GM21381 (cell line): ENCODE data around the gene PSMB10.
"Not testable (repeated sequence)": the region's sequence is repeated elsewhere in the genome, so short reads cannot be mapped to it uniquely, and the experiment has no call there.

Source experiments
- ATAC-seq: cut with Tn5 transposase; IDR thresholded peaks from one replicate; pipeline ENCODE4 v1.9.1; 2021; ENCODE audit warnings: mild to moderate bottlenecking, moderate library complexity; ENCODE audit not compliant: unreplicated experiment

Gene PSMB10

DNA sequence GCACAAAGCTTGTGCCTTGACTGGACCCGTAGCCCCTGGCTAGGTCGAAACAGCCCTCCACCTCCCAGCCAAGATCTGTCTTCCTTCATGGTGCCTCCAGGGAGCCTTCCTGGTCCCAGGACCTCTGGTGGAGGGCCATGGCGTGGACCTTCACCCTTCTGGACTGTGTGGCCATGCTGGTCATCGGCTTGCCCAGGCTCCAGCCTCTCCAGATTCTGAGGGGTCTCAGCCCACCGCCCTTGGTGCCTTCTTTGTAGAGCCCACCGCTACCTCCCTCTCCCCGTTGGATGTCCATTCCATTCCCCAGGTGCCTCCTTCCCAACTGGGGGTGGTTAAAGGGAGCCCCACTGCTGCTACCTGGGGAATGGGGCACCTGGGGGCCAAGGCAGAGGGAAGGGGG is 8.5 kb downstream of the PSMB10 start:
- ATAC-seq, result no peak

DNA sequence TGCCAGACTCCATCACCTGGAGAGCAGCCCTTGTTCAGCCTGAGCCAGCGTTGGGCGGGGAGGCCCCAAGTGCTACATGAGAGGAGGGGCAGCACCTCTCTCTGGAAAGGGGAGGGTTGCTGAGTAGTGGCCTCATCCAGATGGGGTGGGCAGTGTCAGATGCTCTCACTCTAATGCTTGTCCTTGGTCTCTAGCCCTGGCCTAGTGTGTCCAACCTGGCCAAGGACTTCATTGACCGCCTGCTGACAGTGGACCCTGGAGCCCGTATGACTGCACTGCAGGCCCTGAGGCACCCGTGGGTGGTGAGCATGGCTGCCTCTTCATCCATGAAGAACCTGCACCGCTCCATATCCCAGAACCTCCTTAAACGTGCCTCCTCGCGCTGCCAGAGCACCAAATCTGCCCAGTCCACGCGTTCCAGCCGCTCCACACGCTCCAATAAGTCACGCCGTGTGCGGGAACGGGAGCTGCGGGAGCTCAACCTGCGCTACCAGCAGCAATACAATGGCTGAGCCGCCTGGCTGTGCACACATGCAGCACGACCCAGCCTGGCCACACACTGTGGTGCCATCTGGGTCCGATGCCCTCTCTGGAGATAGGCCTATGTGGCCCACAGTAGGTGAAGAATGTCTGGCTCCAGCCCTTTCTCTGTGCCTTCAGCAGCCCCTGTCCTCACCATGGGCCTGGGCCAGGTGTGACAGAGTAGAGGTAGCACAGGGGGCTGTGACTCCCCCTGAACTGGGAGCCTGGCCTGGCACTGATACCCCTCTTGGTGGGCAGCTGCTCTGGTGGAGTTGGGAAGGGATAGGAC is 9.3 kb downstream of the PSMB10 start:
- no peak for ATAC-seq

GRCh38 chr16:67926181-67926750 is 10.4 kb downstream of the PSMB10 start:
- no peak for ATAC-seq

- no peak for ATAC-seq
Measured at GRCh38 chr16:67924140-67924906, 12.3 kb downstream of the PSMB10 start.

DNA sequence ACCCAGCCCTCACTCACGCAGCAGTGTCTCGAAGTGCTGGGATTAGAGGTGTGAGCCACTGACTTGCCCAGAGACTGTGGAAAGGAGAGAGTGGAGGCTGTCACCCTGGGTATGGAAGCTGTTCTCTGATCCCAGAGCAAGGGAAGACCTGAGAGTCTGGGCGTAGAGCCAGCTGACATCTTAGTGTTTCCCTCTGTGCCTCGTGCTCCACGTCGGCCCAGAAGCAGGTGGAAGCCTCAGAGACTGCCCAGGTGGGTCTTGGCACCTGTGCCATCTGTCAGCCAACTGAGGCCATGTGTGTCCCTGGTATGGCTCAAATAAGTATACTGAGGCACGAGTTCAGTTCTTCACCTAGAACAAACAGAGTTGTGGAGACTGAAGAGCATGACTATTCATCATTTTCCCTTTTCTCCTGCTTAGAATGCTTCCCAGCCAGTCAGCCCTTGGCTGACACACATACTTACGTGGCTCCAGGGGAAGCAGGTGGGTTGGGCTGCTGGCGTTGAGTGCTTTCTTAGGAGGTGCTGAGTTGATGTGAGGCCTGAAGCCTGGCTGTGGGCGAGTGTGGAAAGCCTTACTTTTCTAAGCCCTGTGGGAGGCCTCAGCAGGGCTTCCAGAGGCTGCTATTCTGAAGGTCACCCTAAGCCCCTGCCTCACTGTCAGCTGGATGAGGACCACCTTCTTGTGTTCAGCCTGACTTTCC is 13.1 kb downstream of the PSMB10 start:
- ATAC-seq, result no peak

DNA sequence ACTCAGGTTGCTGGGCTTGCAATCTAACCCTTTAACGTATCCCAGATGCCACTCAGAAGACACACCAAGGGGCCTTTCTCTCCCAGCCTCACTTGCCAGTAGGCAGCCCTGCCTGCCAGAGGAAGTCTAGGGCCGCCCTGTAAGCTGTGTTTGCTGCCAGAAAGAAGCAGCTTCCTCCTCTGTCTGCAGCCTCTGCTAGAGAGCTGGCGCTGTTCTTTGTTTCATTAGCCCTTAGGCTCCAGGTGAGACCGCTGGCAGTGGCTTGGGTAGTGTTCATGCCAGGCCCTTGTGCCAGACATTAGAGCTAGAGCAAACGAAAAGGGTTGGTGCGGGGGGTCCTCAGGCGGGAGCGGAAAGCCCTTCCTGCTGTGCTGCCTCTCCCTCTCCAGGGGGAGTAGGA is 13.9 kb downstream of the PSMB10 start:
- ATAC-seq, result no peak

- ATAC-seq, result no peak
Measured at GRCh38 chr16:67922221-67922620, 14.4 kb downstream of the PSMB10 start.

GRCh38 chr16:67919622-67920221 is 16.9 kb downstream of the PSMB10 start:
- ATAC-seq, result no peak

DNA sequence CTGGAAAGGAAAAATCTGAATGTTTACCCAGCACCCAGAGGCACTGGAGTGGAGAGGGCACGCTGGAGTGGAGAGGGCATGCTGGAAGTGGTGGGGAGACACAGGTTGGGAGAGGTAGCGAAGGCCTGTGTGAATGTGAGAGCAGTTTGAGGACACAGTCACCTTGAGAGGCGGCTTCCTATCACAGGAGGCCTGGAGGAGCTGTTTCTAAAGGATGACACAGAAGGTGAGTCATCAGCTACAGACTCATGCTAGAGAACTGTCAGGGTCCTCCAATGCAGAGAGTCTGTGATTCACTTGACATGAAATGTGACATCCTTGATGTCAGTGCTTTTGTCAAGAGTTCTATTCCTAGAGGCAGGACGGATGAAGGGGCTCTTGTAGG is 18.8 kb downstream of the PSMB10 start:
- no peak for ATAC-seq

DNA sequence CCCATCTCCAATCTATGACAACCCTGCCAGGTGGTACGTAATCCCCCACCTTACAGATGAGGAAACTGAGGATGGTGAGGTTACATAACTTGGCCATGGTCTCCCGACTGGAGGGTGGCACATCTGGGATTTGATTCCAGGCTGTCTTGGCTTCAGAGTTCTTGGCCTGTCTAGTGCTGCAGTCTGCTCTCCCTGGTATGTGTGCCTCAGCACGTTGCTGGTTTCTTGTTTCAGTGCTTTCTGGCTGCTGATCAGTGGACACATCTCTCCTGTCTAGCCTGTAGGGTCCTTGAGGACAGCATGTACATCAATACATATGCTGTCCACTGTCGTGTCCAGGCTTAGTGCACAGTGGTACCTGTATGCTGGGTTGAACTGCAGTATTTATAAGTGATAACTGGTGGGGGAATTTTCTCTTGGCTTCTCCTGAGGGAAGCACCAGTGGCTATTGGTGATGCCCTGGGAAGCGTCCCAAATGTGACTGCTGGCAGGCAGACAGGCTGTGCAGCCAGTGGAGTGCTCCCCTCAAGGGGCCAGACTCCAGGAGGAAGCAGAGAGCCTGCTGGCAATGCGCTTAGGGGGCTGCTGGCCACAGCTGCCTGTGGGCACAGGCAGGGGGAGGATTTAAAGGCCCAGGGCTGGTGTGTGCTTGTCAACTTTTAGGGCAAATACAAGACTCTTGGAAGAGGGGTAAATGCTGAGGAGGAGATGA is 19.4 kb downstream of the PSMB10 start:
- ATAC-seq, result no peak

- no peak for ATAC-seq
Measured at GRCh38 chr16:67915831-67916723, 20.6 kb downstream of the PSMB10 start.

DNA sequence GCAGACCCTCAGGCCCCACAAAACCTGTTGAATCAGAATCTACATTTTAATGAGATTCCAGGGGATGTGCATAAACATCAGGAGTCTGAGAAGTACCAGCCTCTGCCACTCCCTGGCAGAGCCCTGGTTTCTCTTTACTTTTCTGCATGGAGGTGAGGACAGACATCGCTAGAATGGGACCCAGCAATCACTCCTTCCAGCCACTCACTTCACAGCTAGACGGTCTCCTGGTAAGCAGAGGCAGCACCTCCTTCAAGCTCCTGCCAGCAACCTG is 21.2 kb downstream of the PSMB10 start:
- ATAC-seq, result not testable (repeated sequence)

DNA sequence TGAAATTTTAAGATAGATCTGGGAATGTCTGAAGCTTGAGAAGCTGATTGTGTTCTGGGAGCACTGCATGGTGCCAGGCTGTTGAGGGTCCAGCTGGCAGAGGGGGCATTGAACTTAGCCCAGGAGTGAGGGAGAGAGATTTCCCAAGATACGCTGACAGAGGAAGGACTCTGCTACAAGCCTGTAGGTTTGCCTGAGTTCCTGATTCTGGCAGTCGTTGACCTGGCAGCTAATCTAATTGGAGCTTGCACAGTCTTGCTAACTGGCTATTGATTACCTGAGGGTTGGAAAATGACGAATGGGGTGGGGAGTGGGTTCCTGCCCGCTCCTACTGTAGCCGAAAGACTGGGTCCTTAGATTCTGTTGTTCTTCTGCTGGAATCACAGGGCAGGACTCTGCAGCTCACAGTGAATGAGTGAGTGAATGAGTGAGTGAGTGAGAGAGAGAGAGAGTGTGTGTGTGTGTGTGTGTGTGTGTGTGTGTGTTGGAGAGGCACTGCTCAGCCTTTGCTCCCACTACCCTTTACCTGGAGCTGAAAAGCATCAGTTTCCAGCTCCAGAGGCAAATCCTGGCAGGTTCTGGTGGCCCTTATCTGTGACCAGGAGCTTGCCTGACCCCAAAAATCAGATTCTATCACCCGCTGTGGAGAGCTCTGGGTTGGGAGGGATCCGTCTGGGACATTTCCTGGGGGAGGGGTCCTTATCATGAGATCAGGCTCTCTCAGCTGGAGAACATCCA is 21.7 kb downstream of the PSMB10 start:
- no peak for ATAC-seq

GRCh38 chr16:67910158-67910557 is 26.5 kb downstream of the PSMB10 start:
- ATAC-seq, result no peak

- ATAC-seq, result no peak
Measured at GRCh38 chr16:67909056-67909742, 27.5 kb downstream of the PSMB10 start.

DNA sequence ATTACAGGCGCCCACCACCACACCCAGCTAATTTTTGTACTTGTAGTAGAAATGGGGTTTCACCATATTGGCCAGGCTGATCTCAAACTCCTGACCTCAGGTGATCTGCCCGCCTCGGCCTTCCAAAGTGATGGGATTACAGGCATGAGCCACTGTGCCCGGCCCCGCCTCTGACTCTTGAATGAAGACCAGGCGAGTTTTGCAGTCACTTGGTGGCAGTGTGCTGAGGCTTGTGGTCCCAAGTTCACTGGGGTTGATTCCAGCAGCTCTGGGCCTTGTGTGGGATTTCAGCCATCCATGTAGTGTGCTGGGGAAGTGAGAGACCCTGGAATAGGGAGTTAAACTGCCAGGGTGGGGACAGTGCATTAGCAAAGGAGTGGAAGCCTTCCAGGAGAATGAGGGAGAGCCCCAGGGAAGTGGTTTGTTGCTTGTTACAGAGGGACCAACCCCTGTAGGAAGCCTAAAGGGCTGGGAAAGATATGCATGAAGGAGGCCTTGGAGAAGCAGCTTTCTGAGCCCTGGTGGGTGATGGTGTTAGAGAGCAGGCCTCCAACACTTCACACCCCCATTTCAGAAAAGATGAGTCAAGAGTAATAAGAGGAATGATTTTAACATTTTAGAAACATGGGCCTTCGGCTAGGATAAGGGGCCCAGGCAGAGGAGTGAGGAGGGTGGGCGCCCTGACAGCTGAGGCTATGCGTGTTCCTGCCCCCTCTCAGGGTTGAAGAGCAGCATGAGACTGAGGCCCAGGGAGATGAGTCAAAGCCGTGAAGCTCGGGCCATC is 29.1 kb downstream of the PSMB10 start:
- ATAC-seq, result no peak

DNA sequence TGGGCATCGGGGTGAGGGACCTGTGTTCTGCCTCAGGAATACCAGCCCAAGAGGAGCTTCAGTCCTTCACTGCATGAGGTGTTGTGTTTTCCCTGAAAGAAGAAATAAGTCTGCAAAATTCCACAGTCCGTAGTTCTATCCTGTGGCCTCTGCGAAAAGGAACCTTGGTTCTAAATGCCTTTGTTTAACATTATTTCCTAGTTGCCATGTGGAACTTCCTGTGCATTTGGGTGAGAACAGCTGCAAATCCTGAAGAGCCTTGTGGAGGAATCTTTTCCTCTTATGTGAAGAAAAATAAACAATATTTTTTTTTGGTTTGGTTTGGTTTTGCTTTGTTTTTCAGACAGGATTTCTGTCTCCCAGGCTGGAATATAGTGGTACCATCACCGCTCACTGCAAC is 33.8 kb downstream of the PSMB10 start:
- ATAC-seq, result no peak

DNA sequence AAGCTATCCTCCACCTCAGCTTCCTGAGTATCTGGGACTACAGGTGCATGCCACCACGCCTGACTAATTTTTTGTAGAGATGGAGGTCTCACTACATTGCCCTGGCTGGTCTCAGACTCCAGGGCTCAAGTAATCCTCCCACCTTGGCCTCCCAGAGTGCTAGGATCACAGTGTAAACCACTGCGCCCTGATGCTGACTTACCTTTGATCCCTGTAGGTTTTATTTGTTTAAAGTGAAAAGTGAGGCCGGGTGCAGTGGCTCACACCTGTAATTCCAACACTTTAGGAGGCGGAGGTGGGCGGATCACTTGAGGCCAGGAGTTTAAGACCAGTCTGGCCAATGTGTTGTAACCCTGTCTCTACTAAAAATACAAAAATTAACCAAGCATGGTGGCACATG is 34.9 kb downstream of the PSMB10 start:
- ATAC-seq, result no peak
